Neural cell (in vitro differentiated cells): ENCODE data around the gene DSG4.

Experiments used
- CTCF ChIP-seq: fragments of 450-650 bp; IDR thresholded peaks from 2 replicates; pipeline ENCODE4 v1.5.1; 2014; ENCODE audit warnings: antibody characterized with exemption, mild to moderate bottlenecking, moderate library complexity; ENCODE audit not compliant: poor library complexity, severe bottlenecking
- EP300 ChIP-seq: fragments of 450-650 bp; conservative IDR thresholded peaks from 2 replicates; pipeline ENCODE4 v1.6.1; 2014; ENCODE audit warnings: antibody characterized with exemption, mild to moderate bottlenecking, moderate library complexity; ENCODE audit not compliant: poor library complexity, severe bottlenecking
- EZH2 ChIP-seq: fragments of 200-600, 300-800 bp; shearing (Covaris generic), sonication (generic); IDR thresholded peaks from 2 replicates; pipeline ENCODE4 v1.6.1; 2014; ENCODE audit warnings: antibody characterized with exemption, low read length, borderline replicate concordance, mild to moderate bottlenecking; ENCODE audit not compliant: insufficient read depth, poor library complexity, severe bottlenecking
- MXI1 ChIP-seq: fragments of 450-650 bp; conservative IDR thresholded peaks from 2 replicates; pipeline ENCODE4 v1.6.1; 2014; ENCODE audit warnings: antibody characterized with exemption, mild to moderate bottlenecking; ENCODE audit not compliant: poor library complexity, severe bottlenecking
- POLR2AphosphoS5 ChIP-seq: IDR thresholded peaks from 2 replicates; pipeline ENCODE4 v1.6.1; 2012
- TAF1 ChIP-seq: IDR thresholded peaks from 2 replicates; pipeline ENCODE4 v1.6.1; 2012; ENCODE audit warnings: low read depth
- TF ChIP-seq, protein P1 (sequence below): IDR thresholded peaks from 2 replicates; pipeline ENCODE4 v1.6.1; 2012; ENCODE audit warnings: borderline replicate concordance

DNA sequence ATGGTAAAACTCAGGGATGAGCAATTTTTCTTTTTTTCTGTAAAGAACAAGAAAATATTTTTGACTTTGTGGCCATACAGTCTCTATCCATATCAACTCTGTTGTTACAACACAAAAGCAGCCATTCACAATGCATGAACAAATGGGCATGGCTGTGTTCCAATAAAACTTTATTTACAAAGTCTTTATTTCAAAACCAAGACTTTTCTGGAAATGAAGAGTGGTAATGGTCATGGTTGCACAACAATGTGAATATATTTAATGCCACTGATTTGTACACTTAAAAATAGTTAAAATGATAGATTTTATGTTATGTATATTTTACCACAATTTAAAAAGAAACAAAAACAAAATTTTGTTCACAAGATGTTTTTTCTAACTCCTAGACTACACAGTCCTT is 69.3 kb downstream of the DSG4 start:
- no peak for TF ChIP-seq EZH2
- no peak for TF ChIP-seq CTCF
- no peak for TF ChIP-seq EP300
- TF ChIP-seq MXI1, result no peak
- no peak for TF ChIP-seq POLR2AphosphoS5
- TF ChIP-seq, protein P1, sequence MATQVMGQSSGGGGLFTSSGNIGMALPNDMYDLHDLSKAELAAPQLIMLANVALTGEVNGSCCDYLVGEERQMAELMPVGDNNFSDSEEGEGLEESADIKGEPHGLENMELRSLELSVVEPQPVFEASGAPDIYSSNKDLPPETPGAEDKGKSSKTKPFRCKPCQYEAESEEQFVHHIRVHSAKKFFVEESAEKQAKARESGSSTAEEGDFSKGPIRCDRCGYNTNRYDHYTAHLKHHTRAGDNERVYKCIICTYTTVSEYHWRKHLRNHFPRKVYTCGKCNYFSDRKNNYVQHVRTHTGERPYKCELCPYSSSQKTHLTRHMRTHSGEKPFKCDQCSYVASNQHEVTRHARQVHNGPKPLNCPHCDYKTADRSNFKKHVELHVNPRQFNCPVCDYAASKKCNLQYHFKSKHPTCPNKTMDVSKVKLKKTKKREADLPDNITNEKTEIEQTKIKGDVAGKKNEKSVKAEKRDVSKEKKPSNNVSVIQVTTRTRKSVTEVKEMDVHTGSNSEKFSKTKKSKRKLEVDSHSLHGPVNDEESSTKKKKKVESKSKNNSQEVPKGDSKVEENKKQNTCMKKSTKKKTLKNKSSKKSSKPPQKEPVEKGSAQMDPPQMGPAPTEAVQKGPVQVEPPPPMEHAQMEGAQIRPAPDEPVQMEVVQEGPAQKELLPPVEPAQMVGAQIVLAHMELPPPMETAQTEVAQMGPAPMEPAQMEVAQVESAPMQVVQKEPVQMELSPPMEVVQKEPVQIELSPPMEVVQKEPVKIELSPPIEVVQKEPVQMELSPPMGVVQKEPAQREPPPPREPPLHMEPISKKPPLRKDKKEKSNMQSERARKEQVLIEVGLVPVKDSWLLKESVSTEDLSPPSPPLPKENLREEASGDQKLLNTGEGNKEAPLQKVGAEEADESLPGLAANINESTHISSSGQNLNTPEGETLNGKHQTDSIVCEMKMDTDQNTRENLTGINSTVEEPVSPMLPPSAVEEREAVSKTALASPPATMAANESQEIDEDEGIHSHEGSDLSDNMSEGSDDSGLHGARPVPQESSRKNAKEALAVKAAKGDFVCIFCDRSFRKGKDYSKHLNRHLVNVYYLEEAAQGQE, result no peak
- no peak for TF ChIP-seq TAF1
